Astrocyte of the spinal cord (primary cell): ENCODE results near the gene MCF2L2.

Source experiments
- DNase-seq: peaks from one replicate; pipeline ENCODE4 v3.0.0; 2011; ENCODE audit warnings: low read depth, low spot score
- H3K4me3 ChIP-seq: 2 replicates; pipeline ENCODE4 v1.5.1; 2011; ENCODE audit warnings: low read depth, mild to moderate bottlenecking, low read length, moderate library complexity
- in situ Hi-C: cut with HindIII; loops from 2 replicates; pipeline ENCODE4 v1.10.0; 2017; ENCODE audit warnings: low sequenced_read_pairs
- TF ChIP-seq, protein P1 (sequence below): IDR thresholded peaks from 2 replicates; pipeline ENCODE4 v1.5.1; 2012; ENCODE audit warnings: low read depth, mild to moderate bottlenecking, low read length, inconsistent platforms

Gene MCF2L2

DNA sequence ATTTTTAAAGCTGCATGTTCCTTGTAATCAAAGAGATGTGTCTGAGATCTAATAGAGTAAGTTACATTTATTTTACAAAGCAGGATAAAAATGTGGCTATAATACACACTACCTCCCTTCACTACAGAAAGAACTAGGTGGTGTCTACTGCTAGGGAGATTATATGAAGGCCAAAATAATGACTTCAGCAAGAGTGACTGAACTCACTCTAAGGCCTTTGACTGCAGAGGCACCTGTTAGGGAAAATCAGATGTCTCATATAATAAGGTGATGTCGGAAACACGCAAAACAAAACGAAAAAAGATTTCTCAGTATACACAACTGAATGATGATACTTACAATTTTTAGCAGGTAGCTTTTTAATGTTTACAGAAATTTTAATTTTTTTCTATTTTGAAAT, 156.3 kb downstream of the MCF2L2 start:
- no peak overlapping the region for H3K4me3 ChIP-seq
- in situ Hi-C loops = no loop called here
- TF ChIP-seq, protein P1, sequence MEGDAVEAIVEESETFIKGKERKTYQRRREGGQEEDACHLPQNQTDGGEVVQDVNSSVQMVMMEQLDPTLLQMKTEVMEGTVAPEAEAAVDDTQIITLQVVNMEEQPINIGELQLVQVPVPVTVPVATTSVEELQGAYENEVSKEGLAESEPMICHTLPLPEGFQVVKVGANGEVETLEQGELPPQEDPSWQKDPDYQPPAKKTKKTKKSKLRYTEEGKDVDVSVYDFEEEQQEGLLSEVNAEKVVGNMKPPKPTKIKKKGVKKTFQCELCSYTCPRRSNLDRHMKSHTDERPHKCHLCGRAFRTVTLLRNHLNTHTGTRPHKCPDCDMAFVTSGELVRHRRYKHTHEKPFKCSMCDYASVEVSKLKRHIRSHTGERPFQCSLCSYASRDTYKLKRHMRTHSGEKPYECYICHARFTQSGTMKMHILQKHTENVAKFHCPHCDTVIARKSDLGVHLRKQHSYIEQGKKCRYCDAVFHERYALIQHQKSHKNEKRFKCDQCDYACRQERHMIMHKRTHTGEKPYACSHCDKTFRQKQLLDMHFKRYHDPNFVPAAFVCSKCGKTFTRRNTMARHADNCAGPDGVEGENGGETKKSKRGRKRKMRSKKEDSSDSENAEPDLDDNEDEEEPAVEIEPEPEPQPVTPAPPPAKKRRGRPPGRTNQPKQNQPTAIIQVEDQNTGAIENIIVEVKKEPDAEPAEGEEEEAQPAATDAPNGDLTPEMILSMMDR = no peak
- no peak for DNase-seq

DNA sequence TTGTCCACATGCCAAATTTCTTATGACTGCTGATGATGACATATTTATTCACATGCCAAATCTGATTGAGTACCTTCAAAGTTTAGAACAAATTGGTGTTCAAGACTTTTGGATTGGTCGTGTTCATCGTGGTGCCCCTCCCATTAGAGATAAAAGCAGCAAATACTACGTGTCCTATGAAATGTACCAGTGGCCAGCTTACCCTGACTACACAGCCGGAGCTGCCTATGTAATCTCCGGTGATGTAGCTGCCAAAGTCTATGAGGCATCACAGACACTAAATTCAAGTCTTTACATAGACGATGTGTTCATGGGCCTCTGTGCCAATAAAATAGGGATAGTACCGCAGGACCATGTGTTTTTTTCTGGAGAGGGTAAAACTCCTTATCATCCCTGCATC, 158.1 kb downstream of the MCF2L2 start:
- DNase-seq = no peak
- H3K4me3 ChIP-seq = no peak overlapping the region
- TF ChIP-seq, protein P1 = no peak
- in situ Hi-C loops = no loop called here

GRCh38 chr3:183269345-183269744, 159.1 kb downstream of the MCF2L2 start:
- H3K4me3 ChIP-seq = no peak overlapping the region
- in situ Hi-C loops = no loop called here
- TF ChIP-seq, protein P1 = no peak
- DNase-seq = no peak

- DNase-seq = no peak
- no peak overlapping the region for H3K4me3 ChIP-seq
- TF ChIP-seq, protein P1 = no peak
- in situ Hi-C loops = no loop called here
Observed at GRCh38 chr3:183268366-183268765, 160.1 kb downstream of the MCF2L2 start.

DNA sequence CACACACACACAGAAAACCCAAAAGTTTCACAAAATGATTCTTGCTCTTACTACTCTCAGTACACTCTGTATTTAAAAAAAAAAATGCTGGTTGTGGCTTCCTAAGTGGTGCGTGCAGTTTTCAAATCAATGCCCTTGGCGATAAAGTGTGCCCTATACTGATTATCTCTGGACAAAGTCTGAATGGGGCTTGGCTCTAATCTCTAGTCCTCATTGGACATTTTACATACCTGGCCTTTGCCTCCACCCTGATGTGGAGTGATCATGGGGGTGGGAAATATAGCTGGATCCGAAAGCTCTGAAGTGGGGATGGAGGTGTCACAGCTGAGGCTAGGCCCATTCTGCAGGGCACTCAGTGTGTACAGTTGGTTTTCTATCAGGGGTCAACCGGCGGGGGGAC, 161.3 kb downstream of the MCF2L2 start:
- in situ Hi-C loops = no loop called here
- DNase-seq = no peak
- TF ChIP-seq, protein P1 = no peak

GRCh38 chr3:183266454-183266853, 162.0 kb downstream of the MCF2L2 start:
- H3K4me3 ChIP-seq = no peak overlapping the region
- DNase-seq = no peak
- in situ Hi-C loops = no loop called here
- TF ChIP-seq, protein P1 = no peak

More for the DNA sequence above, 161.3 kb downstream of the MCF2L2 start:
- no peak overlapping the region for H3K4me3 ChIP-seq

DNA sequence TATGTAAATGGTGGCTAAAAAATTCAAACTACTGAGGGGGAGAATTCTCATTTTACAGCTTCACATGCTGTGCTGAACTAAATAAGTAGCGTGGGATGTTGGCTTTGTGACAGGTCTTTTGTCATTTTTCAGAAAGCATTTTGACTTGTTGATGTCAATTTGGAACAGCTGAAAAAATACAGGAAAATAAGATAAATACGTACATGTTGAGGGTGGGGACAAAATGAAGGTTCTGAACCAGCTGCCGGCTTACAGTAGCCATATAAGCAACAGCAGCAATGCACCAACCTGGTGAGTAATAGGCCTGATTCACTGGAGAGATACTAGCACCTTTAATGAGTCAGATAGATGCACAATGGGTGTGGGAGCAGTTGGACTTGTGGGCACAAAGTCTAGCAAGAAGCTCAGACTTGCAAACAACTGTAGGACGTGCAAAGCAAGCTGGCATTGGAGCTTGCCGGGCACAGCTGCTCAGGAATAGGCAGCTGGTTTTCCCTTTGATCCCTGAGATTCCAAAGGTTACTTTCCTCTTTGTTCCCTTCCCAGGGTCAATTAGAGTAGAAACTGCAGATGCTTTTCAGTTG, 162.5 kb downstream of the MCF2L2 start:
- H3K4me3 ChIP-seq = peak overlapping the region; percentile 19
- in situ Hi-C loops = no loop called here
- DNase-seq = peak; percentile 93
- TF ChIP-seq, protein P1 = no peak
